ENCODE results near the gene PCDHA9.

DNA sequence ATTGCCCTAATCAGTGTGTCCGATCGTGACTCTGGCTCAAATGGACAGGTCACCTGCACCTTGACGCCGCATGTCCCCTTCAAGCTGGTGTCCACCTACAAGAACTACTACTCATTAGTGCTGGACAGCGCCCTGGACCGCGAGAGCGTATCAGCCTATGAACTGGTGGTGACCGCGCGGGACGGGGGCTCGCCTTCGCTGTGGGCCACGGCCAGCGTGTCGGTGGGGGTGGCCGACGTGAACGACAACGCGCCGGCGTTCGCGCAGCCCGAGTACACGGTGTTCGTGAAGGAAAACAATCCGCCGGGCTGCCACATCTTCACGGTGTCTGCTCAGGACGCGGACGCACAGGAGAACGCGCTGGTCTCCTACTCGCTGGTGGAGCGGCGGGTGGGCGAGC, 35.2 kb downstream of the PCDHA9 start:
- TF ChIP-seq POLR2A (IDR thresholded peaks at IDR 0.05), result no peak
- TF ChIP-seq, protein P1, sequence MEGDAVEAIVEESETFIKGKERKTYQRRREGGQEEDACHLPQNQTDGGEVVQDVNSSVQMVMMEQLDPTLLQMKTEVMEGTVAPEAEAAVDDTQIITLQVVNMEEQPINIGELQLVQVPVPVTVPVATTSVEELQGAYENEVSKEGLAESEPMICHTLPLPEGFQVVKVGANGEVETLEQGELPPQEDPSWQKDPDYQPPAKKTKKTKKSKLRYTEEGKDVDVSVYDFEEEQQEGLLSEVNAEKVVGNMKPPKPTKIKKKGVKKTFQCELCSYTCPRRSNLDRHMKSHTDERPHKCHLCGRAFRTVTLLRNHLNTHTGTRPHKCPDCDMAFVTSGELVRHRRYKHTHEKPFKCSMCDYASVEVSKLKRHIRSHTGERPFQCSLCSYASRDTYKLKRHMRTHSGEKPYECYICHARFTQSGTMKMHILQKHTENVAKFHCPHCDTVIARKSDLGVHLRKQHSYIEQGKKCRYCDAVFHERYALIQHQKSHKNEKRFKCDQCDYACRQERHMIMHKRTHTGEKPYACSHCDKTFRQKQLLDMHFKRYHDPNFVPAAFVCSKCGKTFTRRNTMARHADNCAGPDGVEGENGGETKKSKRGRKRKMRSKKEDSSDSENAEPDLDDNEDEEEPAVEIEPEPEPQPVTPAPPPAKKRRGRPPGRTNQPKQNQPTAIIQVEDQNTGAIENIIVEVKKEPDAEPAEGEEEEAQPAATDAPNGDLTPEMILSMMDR (IDR thresholded peaks at IDR 0.05), result no peak
